Measurements from ENCODE around the gene TAGLN2. TPM values are rescaled to one million over a fixed set of nuclear protein-coding genes. Genes with fewer than 3 reads are reported as not detected.

Gene TAGLN2
- total and polyA plus RNA-seq, 9 of the 15 experiments (the other 6 are each of a cell fraction or from before 2014, with no cell fraction given) = 192 to 683 (median 455) TPM

DNA sequence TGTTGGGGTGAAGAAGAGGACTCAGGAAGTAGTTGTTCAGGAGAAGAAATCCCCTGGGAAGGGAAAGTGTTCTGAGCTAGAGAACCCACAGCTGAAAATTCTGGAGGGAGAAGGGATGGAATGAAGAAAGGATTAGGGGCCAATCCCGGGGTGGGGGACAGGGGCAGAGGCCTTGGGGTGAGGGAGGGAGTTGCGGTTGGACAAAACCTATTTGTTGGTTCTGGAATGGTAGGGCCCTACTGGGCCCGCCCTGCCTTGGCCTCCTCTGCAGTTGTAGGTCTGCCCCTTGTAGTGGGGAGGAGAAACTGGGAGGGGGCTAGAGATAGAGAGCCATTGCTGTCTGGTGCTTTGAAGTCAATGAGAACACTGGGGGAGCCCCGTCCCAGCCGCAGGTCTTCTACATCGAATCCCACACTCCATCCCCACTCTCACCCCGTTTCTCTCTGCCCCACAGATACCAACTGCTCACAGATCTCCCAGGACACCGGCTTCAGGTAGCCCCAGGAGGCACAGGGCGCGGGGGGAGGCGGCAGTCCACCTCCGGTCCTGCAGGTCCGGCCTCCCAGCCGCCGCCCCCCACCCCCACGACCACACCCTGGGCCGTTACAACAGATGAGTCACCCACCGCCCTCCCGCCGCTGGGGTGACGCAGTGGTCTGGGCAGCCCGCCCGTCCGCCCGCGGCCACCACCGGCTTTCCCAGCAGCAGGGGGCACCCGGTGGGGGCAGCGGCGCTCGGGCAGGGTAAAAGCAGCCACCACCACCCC, 1.1 kb downstream of the TAGLN2 start (continued):
- TF ChIP-seq, protein P1, sequence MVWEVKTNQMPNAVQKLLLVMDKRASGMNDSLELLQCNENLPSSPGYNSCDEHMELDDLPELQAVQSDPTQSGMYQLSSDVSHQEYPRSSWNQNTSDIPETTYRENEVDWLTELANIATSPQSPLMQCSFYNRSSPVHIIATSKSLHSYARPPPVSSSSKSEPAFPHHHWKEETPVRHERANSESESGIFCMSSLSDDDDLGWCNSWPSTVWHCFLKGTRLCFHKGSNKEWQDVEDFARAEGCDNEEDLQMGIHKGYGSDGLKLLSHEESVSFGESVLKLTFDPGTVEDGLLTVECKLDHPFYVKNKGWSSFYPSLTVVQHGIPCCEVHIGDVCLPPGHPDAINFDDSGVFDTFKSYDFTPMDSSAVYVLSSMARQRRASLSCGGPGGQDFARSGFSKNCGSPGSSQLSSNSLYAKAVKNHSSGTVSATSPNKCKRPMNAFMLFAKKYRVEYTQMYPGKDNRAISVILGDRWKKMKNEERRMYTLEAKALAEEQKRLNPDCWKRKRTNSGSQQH (CRISPR knock-in tag; IDR thresholded peaks at IDR 0.05) = no peak
- TF ChIP-seq HDAC8 (tag; IDR thresholded peaks at IDR 0.05) = no peak
- TF ChIP-seq YY1 (IDR thresholded peaks at IDR 0.05; ENCODE audit: borderline replicate concordance in 1 of 3, control insufficient read depth in 1 of 3, extremely low read depth in 1 of 3, insufficient read depth in 3 of 3, insufficient read length in 1 of 3, insufficient replicate concordance in 2 of 3, low read depth in 1 of 3, low read length in 2 of 3) = peak in 1 of 3 experiments; percentile 37
- TF ChIP-seq, protein P2, sequence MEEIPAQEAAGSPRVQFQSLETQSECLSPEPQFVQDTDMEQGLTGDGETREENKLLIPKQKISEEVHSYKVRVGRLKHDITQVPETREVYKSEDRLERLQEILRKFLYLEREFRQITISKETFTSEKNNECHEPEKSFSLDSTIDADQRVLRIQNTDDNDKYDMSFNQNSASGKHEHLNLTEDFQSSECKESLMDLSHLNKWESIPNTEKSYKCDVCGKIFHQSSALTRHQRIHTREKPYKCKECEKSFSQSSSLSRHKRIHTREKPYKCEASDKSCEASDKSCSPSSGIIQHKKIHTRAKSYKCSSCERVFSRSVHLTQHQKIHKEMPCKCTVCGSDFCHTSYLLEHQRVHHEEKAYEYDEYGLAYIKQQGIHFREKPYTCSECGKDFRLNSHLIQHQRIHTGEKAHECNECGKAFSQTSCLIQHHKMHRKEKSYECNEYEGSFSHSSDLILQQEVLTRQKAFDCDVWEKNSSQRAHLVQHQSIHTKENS (CRISPR knock-in tag; IDR thresholded peaks at IDR 0.05) = no peak
- peak; percentile 89 for TF ChIP-seq ZBTB7A (IDR thresholded peaks at IDR 0.05; ENCODE audit: borderline replicate concordance, control insufficient read depth, low read depth, low read length)
- no peak for TF ChIP-seq ZNF695 (CRISPR knock-in tag; IDR thresholded peaks at IDR 0.05)
- TF ChIP-seq, protein P3, sequence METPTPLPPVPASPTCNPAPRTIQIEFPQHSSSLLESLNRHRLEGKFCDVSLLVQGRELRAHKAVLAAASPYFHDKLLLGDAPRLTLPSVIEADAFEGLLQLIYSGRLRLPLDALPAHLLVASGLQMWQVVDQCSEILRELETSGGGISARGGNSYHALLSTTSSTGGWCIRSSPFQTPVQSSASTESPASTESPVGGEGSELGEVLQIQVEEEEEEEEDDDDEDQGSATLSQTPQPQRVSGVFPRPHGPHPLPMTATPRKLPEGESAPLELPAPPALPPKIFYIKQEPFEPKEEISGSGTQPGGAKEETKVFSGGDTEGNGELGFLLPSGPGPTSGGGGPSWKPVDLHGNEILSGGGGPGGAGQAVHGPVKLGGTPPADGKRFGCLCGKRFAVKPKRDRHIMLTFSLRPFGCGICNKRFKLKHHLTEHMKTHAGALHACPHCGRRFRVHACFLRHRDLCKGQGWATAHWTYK (CRISPR knock-in tag; IDR thresholded peaks at IDR 0.05) = no peak
- TF ChIP-seq, protein P4, sequence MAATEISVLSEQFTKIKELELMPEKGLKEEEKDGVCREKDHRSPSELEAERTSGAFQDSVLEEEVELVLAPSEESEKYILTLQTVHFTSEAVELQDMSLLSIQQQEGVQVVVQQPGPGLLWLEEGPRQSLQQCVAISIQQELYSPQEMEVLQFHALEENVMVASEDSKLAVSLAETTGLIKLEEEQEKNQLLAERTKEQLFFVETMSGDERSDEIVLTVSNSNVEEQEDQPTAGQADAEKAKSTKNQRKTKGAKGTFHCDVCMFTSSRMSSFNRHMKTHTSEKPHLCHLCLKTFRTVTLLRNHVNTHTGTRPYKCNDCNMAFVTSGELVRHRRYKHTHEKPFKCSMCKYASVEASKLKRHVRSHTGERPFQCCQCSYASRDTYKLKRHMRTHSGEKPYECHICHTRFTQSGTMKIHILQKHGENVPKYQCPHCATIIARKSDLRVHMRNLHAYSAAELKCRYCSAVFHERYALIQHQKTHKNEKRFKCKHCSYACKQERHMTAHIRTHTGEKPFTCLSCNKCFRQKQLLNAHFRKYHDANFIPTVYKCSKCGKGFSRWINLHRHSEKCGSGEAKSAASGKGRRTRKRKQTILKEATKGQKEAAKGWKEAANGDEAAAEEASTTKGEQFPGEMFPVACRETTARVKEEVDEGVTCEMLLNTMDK (IDR thresholded peaks at IDR 0.05; ENCODE audit: borderline replicate concordance, insufficient read depth, low read depth, low read length, poor library complexity, severe bottlenecking) = peak; percentile 37
- peak; percentile 70 for TF ChIP-seq MTA3 (IDR thresholded peaks at IDR 0.05; ENCODE audit: borderline replicate concordance)
- TF ChIP-seq, protein P5, sequence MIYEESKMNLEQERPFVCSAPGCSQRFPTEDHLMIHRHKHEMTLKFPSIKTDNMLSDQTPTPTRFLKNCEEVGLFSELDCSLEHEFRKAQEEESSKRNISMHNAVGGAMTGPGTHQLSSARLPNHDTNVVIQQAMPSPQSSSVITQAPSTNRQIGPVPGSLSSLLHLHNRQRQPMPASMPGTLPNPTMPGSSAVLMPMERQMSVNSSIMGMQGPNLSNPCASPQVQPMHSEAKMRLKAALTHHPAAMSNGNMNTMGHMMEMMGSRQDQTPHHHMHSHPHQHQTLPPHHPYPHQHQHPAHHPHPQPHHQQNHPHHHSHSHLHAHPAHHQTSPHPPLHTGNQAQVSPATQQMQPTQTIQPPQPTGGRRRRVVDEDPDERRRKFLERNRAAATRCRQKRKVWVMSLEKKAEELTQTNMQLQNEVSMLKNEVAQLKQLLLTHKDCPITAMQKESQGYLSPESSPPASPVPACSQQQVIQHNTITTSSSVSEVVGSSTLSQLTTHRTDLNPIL (CRISPR knock-in tag; IDR thresholded peaks at IDR 0.05) = no peak
- no peak for TF ChIP-seq IRF9 (tag; IDR thresholded peaks at IDR 0.05)
- no peak for TF ChIP-seq ZNF3 (CRISPR knock-in tag; IDR thresholded peaks at IDR 0.05)
- TF ChIP-seq NR4A1 (CRISPR knock-in tag; IDR thresholded peaks at IDR 0.05) = no peak
- no peak for TF ChIP-seq NR4A1 (tag; IDR thresholded peaks at IDR 0.05)
- no peak for TF ChIP-seq HSF4 (CRISPR knock-in tag; IDR thresholded peaks at IDR 0.05; ENCODE audit: borderline replicate concordance)
- peak; percentile 92 for TF ChIP-seq CREM (IDR thresholded peaks at IDR 0.05; ENCODE audit: low read depth)
